ENCODE measurements around the gene PARP16.
"Not testable (repeated sequence)": the region's sequence is repeated elsewhere in the genome, so short reads cannot be mapped to it uniquely, and the experiment has no call there.

The PARP16 gene

DNA sequence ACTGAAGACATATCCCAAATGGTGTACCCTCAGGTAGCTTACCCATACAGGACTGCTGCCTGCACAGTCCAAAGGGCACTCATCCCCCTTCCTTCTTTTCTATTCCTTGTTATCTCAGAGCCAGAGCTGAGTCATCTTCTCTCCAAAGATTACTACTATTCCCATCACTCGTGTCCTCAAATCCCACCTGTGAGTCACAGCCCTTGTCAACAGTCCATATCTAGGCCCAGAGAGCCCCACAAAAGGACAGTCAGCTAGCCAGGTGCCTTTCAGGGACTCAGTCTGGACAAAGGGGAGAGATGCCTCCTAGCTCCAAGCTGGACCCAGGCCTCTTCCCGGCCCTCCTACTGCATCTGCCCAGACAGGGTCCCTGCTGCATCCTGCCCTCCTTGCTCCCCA lies 11.0 kb downstream of the PARP16 start:
- no peak for DNase-seq (ENCODE audit: low read depth in 2 of 2)

DNA sequence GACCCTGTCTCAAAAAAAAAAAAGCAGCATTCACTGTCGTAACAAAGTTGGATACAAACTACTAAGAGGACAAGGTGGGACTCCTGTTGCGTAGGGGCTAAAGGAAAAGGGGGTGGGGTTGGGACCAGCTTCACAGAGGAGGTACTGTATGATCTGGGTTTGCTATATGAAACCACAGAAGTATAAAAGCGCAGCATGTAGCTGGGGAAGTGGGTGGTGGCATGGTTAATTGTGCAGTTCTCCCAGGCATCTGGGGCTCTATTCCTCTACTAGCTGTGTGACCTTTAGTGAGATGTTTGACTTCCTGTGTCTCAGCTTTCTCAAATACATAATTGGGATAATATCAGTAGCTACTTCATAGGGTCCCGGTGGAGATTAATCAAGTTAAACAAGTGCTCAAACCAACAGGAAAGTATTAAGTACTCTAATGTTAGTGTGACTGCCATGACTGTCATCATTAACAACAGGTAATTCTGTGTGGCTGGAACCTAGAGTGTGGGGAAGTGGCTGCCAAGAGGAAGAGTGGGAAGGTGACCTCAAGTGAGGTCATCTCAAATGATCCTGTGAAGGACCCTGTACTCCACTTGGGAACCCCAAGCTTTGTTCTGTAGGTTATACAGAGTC lies 11.5 kb downstream of the PARP16 start:
- no peak for DNase-seq (ENCODE audit: low read depth in 2 of 2)

DNA sequence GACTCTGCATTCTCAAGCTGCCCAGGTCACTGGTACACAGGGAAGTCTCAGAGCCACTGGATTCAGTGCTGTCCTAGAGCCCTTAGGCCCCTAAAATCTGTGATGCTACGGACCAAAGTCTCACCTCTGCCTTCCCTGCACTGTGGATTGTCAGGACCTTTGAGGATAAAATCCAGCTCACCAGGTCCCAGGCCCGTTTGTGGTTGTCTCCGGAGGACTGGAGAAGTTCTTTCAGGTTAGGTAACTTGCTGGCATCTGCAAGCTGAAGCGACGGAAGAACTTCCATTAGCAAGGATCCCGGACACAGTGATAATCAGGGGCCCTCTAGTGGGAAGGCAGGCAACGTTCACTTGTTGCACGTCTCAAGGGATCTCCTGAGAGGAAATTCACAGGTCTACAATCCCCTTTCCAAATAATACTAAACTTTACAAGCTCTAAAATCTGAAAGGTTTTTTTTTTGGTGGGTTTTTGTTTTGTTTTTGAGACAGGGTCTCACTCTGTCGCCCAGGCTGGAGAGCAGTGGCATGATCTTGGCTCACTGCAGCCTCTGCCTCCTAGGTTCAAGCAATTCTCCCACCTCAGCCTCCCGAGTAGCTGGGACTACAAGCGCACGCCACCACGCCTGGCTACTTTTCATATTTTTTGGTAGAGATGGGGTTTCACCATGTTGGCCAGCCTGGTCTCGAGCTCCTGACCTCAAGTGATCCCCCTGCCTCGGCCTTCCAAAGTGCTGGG lies 15.7 kb downstream of the PARP16 start:
- DNase-seq (ENCODE audit: low read depth in 2 of 2): not testable (repeated sequence)

DNA sequence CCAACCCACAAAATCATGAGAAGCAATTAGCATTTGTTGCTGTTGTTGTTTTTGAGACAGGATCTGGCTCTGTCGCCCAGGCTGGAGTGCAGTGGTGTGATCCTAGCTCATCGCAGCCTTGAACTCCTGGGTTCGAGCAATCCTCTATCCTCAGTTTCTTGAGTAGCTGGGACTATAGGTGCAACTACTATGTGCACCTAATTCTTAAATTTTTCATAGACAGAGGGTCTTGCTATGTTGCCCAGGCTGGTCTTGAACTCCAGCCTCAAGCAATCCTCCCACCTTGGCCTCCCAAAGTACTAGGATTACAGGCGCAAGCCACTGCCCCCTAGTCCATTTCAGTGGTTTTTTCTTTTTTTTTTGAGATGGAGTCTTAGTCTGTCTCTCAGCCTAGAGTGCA lies 18.3 kb downstream of the PARP16 start:
- DNase-seq (ENCODE audit: low read depth in 2 of 2): no peak

DNA sequence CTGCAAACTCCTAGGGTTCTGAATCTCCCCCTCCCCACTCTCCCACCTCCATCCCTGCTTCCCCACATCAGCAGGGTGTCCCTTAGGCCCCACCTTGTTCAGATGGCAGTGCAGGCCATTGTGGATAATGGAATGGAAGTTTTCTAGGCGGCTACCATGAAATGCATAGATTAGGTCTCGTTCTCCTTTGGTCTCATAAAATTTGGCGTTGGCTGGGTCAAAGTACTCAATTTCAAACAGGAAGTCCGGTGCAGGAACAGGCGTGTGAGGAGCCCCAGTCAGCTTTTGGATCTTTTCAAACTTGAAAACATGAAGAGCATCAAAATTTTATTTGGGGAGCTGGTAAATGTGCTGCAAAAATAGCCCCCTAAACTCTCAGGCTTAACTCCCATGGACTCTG lies 20.2 kb downstream of the PARP16 start:
- DNase-seq (ENCODE audit: low read depth in 2 of 2): no peak

DNA sequence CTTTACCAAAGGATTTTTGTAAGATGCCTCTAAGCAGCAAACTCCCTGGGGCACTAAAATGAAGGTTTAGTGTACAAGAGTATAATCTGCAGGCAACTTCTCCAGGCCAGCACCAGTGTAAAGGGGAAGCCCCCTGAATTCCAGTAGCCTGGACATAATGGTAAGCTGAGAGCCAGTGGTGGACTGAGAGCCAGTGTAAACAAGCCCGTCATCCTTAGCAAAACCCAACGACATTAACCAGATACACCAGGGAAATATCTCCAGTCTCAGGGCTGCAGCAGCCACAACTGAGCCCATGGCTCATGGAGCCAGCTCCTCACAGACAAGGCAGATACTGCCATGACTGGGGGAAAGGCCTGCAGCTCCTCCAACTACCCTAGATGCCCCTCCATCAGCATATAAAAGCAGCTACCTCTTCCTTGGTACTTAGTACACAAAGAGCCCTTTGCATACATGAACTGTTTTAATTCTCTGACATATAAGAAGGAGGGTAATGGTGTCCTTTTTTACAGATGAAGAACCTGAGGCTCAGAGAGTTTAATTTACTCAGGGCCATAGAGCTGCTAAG lies 21.7 kb downstream of the PARP16 start:
- no peak for DNase-seq (ENCODE audit: low read depth in 2 of 2)

DNA sequence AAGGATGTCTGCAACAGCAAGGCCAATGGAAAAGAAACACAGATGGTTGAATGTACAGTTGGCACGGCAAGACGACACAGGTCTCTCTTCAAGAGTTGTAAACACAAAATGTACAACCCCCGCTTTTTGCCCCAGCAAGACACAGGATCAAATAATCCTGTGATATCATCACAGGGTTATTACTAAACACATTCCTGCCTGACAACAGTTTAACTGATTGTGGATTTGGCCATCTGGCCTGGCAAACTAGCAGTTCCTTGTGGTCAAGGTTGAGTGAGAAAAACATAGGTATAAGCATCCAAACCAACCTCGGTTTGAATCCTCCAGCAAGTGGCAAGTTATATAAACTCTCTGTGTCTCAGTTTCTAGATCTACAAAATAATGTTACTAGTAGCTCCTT lies 23.4 kb downstream of the PARP16 start:
- no peak for DNase-seq (ENCODE audit: low read depth in 2 of 2)

DNA sequence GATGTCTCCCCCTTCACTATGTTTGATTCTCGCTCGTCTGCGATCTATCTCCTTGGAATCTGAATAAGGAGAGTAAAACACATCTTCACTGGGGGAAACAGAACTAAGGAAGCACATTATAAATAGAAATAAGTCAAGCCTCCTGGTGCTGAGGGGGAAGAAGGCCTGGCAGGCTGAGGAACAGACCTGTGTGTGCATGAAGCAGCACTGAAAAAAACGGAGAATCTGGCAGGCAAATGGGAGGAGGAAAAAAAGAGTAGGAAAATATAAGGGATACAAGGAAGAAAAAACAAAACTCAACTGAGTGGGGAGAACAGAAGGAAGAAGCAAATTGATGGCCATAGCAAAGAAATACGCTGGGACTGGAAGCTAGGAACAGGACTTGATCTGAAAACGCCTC lies 25.7 kb downstream of the PARP16 start:
- no peak for DNase-seq (ENCODE audit: low read depth in 2 of 2)

DNA sequence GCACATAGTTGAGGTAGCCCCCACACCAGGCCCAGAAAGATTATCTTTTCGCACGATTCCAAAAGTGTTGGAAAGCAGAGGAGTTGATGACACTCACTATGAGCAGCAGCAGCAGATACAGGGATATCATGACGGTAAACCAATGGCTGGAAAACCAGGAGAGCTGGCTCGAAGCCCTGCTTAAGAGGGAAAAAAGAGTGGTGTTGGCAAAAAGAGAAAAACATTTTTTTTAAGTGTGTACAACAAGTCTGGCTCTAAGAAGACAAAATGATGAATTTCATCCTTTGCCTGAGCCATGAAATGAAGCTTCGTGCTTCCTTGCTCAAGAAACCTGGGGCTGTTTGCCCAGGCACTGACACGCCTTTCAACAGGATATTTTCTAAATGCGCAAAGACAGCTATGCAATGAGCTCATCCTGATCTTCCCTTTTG lies 27.3 kb downstream of the PARP16 start:
- DNase-seq (ENCODE audit: low read depth in 2 of 2): no peak

DNA sequence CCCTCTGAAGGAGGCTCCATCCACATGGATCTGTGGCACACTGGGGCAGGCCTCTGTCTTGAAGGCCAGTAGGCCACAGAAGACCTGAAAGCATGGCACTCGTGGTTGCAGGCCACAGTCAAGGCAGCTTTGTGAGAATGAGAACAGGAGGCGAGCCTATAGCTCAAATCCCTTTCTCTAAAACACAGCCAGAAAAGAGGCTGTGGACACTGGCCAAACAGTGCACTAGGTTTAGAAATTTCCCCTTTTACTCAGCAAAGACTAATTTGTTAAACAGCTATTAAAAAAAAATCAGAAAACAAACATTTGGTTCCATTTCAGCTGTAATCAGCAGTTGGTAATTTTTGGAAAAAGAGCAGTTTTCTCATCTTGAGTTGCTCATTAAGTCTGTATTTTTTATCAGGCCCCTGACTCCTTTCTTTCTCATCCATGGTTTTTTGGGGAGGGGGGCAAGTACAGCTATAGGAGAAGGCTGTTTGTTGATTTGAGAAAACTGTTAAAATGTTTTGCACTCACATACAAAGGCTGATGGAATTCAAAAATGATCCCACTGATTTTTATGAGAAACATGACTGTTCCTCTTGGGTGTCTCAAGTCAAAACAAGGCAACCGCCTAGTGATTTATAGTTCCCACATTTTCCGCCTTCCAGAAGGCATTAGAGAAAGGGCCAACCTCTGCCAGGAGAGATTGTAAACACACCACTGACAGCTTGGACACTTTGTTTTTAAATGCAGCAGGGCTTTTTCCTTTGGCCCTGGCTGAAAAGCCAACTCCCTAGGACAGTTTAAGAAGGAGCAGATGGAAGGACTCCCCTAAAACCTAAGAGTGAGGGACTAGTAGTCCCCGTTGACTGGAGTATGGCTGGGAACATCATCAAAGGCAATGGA lies 28.1 kb downstream of the PARP16 start:
- DNase-seq (ENCODE audit: low read depth in 2 of 2): no peak

DNA sequence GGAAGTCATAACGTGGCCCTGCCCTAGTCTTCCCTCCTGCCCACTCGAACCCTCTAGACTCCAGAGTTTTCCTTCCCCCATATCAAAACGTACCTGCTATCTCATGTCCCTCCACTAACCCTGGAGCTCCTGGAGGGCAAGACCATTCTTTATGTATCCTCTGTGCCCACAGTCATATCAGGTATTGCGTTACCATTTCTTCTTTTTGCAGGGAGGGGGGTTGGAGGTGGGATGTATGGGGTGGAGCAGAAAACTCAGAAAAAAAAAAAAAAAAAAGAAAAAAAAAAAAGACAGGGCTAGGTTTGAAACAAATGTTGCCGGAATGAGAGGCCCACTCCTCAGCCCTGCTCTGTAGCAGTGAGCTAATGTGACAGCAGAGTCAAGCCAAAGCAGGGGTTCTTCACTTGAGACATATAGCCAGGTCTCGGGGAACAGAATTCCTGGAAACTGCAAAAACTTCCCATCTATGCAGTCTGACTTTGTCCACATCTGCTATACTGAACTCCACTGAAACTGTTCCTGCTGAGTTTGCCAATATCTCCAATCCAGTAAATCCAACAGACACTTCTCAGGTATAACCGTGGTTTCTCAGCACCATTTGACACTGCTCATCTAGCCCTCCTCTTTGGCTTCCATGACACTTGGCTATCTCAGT lies 31.1 kb downstream of the PARP16 start:
- no peak for DNase-seq (ENCODE audit: low read depth in 2 of 2)

DNA sequence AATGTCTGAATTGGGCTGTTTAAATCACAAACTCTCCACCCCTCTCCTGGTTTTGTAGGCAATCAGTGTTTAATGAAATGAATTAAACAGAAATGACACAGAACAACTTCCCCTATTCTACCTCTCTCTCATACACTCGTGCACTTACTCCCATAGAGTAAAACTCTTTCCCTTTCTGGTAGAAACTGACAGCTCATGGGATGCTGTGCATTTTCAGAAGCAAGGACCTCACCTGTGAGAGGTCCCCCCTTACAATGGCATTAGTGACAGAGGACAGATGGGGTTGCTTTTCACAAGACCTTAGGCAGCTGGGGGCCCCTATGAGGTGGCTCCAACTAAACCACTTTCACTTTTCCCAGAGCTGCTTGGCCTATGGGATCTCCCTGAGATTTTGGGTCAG lies 31.9 kb downstream of the PARP16 start:
- DNase-seq (ENCODE audit: low read depth in 2 of 2): no peak

DNA sequence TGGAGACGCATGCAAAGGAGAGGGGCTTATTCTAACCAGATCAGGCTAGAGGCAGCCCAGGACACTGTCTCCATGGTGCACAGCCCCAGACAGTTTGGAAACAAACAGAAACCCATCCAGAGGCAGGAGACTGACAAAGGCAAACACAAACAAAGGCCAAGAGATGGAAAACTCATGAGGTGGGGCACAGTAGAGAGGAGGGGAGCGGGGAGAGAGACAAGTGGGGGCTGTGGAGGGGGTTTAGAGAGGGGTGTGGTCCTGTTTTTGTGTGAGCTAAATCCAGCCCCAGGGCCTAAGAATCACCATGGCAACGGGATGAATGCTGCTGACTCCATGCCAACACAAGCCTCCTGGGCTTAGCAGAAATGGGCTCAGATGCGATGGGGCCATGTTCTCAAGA lies 32.3 kb downstream of the PARP16 start:
- no peak for DNase-seq (ENCODE audit: low read depth in 2 of 2)

DNA sequence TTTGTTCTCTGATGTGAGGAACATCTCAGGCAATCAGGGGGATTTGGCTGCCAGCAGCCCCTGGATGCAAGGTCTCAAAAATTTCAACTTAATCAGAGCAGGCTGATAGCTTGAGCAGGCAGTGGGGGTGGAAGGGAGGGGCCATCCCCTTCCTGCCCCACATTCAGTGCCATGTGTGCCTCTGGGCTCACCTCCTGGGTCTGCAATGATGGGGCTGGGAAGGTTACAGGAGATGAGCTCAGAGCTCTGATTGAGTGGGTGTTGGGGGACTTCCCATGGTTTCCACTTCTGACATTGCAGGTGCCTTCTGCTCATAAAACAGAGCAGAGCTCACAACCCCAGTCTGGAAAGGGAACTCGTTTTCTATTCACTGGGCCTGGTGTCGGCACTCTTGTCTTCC lies 37.0 kb downstream of the PARP16 start:
- DNase-seq (ENCODE audit: low read depth in 2 of 2): peak; percentile 51 to 53

DNA sequence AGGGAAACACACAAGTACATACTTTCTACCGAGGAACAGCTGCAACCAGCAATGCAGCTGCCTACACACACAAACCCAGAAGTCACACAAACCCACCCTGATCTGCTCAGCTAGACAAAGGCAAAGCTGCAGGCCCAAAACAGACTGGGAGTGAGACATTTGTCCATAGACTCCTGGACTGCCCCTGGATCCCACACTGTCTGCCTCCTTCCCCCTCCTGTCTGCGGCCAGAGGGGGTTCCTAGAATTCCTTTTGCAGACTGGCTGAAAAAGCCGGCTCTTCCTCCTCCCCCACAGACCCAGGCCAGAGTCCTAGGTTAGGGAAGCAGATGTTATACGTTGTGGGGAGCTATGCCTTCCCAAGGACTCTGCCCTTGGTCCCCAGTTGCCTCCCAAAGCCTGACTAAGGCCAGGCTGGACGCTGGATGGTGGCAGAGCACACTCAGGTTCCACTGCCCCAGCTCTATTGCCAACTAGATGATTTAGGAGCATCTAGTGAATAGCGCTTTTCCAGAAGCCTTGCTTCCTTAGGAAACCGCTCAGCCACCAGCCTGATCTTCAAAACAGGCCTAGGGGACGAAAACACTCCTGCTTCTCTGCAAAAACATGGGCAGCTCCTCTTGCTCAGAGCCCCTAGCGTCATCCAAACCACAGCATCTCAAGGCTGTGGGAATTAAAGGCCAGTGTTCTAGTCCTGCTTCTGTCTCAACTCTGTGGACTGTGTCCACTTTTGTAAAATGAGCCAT lies 38.0 kb downstream of the PARP16 start:
- DNase-seq (ENCODE audit: low read depth in 2 of 2): no peak

DNA sequence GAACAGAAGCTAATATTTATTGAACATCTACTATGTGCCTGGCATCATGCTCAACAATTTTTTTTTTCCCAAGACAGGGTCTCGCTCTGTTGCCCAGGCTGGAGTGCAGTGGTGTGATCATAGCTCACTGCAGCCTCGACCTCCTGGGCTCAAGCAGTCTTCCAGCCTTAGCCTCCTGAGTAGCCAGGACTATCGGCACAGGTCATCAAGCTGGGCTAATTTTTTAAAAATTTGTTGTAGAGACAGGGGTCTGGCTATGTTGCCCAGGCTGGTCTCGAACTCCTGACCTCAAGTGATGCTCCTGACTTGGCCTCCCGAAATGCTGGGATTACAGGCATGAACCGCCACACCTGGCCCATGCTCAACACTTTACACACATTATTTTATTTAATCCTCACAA lies 39.7 kb downstream of the PARP16 start:
- DNase-seq (ENCODE audit: low read depth in 2 of 2): no peak

DNA sequence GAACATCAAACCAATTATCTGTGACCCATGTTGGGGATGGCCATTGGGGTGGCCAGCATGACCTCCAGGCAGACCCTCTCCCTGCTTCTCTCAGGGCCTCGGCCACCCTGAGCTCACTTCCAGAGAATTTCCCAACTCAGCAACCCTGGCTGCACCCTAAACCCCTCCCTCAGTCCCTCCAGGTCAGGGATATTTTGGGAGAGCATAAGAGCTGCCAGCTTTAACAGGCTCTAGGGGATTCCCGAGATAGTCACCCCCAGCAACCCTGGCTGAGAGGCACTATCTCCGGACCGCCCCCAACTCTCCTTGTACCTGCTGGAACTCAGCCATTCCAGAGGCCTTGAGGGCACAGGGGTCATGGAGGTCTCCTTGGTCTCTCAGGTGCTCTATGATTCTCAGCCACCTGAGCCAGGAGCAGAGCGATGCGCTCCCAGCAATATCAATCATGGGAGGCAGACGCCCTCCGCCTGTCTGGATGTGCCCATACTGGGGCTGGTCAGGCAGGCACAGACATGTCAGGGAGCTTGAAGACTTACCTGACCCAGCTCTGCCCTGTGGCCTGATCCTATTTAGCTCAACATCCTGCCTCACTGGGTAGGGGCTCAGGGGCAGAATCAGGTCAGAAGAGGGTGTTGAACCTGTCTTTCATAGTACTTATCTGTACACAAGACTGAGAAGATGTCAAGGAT lies 40.5 kb downstream of the PARP16 start:
- DNase-seq (ENCODE audit: low read depth in 2 of 2): no peak

DNA sequence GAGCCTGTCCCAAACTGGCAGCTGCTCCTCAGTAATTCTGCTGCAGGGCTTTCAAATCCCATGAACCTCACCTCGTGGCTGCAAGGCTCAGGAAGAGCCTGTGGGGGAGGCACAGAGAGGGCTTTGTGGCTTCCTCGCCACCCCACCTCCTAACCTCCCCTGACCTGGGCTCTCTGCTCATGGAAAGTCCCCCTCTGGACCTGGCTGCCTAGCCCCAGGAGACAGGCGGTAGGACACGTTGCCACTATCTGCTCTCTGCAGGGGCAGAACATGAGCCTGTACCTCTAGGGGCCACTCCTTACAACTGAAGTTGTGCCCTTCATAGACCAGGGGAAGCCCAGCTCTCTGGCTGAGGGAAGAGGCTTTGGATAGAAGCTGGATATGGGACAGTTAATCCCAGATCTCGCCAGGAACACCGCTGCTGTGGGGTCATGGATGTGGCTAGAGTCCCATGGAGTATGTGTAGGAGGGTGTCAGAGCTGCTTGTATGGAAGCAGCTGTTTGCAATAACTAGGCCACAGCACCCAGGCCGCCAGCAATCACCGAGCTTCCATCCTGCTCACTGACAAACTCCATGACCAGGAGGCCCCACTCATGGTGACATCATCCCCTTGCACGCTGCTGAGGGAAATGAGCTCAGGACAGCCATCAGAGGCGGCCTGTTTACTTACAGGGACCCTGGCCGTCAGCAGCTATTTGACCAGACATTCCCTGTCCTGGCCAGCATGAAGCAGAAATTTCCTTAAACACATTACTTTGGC lies 41.4 kb downstream of the PARP16 start:
- no peak for DNase-seq (ENCODE audit: low read depth in 2 of 2)

DNA sequence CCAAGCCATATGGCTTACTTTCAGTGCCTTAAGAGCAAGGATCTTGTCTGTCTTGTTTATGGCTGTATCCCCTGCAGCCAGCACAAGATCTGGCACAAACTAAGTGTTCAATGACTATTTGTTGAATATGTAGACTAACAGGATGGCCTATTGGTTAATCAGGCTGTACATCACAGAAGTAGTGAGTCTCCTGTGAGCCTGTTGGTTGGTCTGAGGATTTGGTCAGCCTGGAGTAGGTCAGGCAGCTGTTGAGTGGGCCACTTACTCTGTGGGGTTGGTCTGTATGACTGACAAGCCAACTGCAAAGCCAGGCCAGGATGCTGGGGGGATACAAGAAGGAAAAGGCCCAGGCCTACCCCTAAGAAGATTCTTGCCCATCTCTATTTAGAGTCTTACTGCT lies 42.0 kb downstream of the PARP16 start:
- DNase-seq (ENCODE audit: low read depth in 2 of 2): no peak

DNA sequence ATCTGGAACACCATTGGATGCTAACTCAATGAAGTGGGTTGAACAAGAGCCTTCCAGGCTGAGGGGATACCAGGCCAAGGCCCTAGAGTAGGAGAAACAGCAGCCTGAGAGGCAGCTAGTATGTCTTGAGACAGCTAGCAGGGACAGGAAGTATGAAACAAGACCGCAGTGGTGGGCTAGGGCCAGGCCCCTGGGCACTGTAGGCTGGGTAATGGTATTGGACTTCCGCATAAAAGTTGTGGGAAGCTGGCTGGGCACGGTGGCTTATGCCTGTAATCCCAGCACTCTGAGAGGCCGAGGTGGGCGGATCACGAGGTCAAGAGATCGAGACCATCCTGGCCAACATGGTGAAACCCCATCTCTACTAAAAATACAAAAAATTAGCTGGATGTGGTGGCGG lies 50.2 kb downstream of the PARP16 start:
- not testable (repeated sequence) for DNase-seq (ENCODE audit: low read depth in 2 of 2)

Data from activated CD4-positive, alpha-beta T cell treated with anti-CD3 and anti-CD28 coated beads for 24 hours (primary cell).